H9 (cell line): ENCODE results near the gene RTTN. TPM values are rescaled to one million over a fixed set of nuclear protein-coding genes. Genes with fewer than 3 reads are reported as not detected.

Source experiments
- DNase-seq: peaks from one replicate; pipeline ENCODE4 v3.0.0-alpha.2; 2017
- H2AFZ ChIP-seq: one replicate; pipeline ENCODE4 v1.6.1; 2013; ENCODE audit warnings: mild to moderate bottlenecking, low read length, control low read depth, moderate library complexity
- H2AK5ac ChIP-seq: 2 replicates; pipeline ENCODE4 v1.6.1; 2013; ENCODE audit warnings: low read length, control low read depth, mixed read lengths; ENCODE audit not compliant: insufficient read length
- H2BK120ac ChIP-seq: one replicate; pipeline ENCODE4 v1.6.1; 2013; ENCODE audit warnings: low read depth, mild to moderate bottlenecking, low read length, control low read depth, inconsistent platforms; ENCODE audit not compliant: poor library complexity, severe bottlenecking
- H2BK12ac ChIP-seq: 2 replicates; pipeline ENCODE4 v1.6.1; 2013; ENCODE audit warnings: low read length, control low read depth, mixed read lengths, low read depth; ENCODE audit not compliant: insufficient read length
- H2BK15ac ChIP-seq: 2 replicates; pipeline ENCODE4 v1.6.1; 2013; ENCODE audit warnings: low read depth, low read length, control low read depth
- H2BK20ac ChIP-seq: one replicate; pipeline ENCODE4 v1.6.1; 2013; ENCODE audit warnings: low read depth, mild to moderate bottlenecking, low read length, control low read depth, inconsistent platforms; ENCODE audit not compliant: poor library complexity, severe bottlenecking
- H2BK5ac ChIP-seq: 2 replicates; pipeline ENCODE4 v1.6.1; 2013; ENCODE audit warnings: low read length, control low read depth, mixed read lengths; ENCODE audit not compliant: insufficient read length
- H3K14ac ChIP-seq: 2 replicates; pipeline ENCODE4 v1.6.1; 2013; ENCODE audit warnings: low read length, control low read depth; ENCODE audit not compliant: insufficient read depth
- H3K18ac ChIP-seq: 2 replicates; pipeline ENCODE4 v1.6.1; 2013; ENCODE audit warnings: low read depth, mild to moderate bottlenecking, mixed read lengths, low read length, control low read depth; ENCODE audit not compliant: insufficient read length
- H3K23ac ChIP-seq: 2 replicates; pipeline ENCODE4 v1.6.1; 2013; ENCODE audit warnings: low read length, control low read depth, mixed read lengths, low read depth; ENCODE audit not compliant: insufficient read length
- H3K23me2 ChIP-seq: 2 replicates; pipeline ENCODE4 v1.6.1; 2013; ENCODE audit warnings: low read depth, mild to moderate bottlenecking, mixed read lengths, low read length, control low read depth; ENCODE audit not compliant: insufficient read length, poor library complexity, severe bottlenecking
- H3K27ac ChIP-seq: 2 replicates; pipeline ENCODE4 v1.5.1; 2013; ENCODE audit warnings: low read length, control low read depth, mixed read lengths, low read depth; ENCODE audit not compliant: insufficient read length
- H3K27me3 ChIP-seq: 2 replicates; pipeline ENCODE4 v1.6.1; 2013; ENCODE audit warnings: low read length, control low read depth, inconsistent platforms; ENCODE audit not compliant: insufficient read depth
- H3K4ac ChIP-seq: 2 replicates; pipeline ENCODE4 v1.6.1; 2013; ENCODE audit warnings: low read depth, mild to moderate bottlenecking, control low read depth, inconsistent platforms, low read length, moderate library complexity
- H3K4me1 ChIP-seq: 2 replicates; pipeline ENCODE4 v1.6.1; 2013; ENCODE audit warnings: low read length, control low read depth, inconsistent platforms; ENCODE audit not compliant: insufficient read depth
- H3K4me2 ChIP-seq: 2 replicates; pipeline ENCODE4 v1.6.1; 2013; ENCODE audit warnings: low read length, control low read depth, mixed read lengths; ENCODE audit not compliant: insufficient read length, insufficient read depth
- H3K56ac ChIP-seq: 2 replicates; pipeline ENCODE4 v1.6.1; 2013; ENCODE audit warnings: low read depth, mild to moderate bottlenecking, mixed read lengths, low read length, control low read depth; ENCODE audit not compliant: insufficient read length
- H3K79me1 ChIP-seq: 2 replicates; pipeline ENCODE4 v1.6.1; 2013; ENCODE audit warnings: low read depth, mild to moderate bottlenecking, moderate library complexity, low read length, control low read depth, inconsistent platforms; ENCODE audit not compliant: insufficient read depth, poor library complexity, severe bottlenecking
- H3K79me2 ChIP-seq: 2 replicates; pipeline ENCODE4 v1.6.1; 2013; ENCODE audit warnings: low read length, control low read depth, inconsistent platforms; ENCODE audit not compliant: insufficient read depth
- H3K9ac ChIP-seq: 2 replicates; pipeline ENCODE4 v1.6.1; 2013; ENCODE audit warnings: low read length, control low read depth, mixed read lengths; ENCODE audit not compliant: insufficient read length; ENCODE audit errors: extremely low read depth
- H3K9me3 ChIP-seq: one replicate; pipeline ENCODE4 v1.6.1; 2013; ENCODE audit warnings: low read depth, low read length, inconsistent platforms; ENCODE audit not compliant: control insufficient read depth
- H3T11ph ChIP-seq: one replicate; pipeline ENCODE4 v1.6.1; 2013; ENCODE audit warnings: mild to moderate bottlenecking, low read length, control low read depth, inconsistent platforms
- H4K20me1 ChIP-seq: one replicate; pipeline ENCODE4 v1.6.1; 2013; ENCODE audit not compliant: control insufficient read depth, insufficient read length, insufficient read depth
- H4K5ac ChIP-seq: 2 replicates; pipeline ENCODE4 v1.6.1; 2013; ENCODE audit warnings: low read depth, mild to moderate bottlenecking, mixed read lengths, low read length, control low read depth; ENCODE audit not compliant: insufficient read length
- H4K8ac ChIP-seq: replicated peaks from 2 replicates; pipeline ENCODE4 v1.6.1; 2013; ENCODE audit warnings: low read length, control low read depth, mixed read lengths, low read depth; ENCODE audit not compliant: insufficient read length
- H4K91ac ChIP-seq: 2 replicates; pipeline ENCODE4 v1.6.1; 2013; ENCODE audit warnings: low read depth, mild to moderate bottlenecking, moderate library complexity, mixed read lengths, low read length, control low read depth; ENCODE audit not compliant: insufficient read length
- H3K27ac Mint-ChIP-seq, 3 experiments: 2 replicates in 2 of 3; 3 replicates in 1 of 3; pipeline ENCODE4 v1.8.0; 2020 to 2021; ENCODE audit warnings: mixed read lengths in 3 of 3, mild to moderate bottlenecking in 1 of 3, moderate library complexity in 1 of 3
- H3K27me3 Mint-ChIP-seq: 2 replicates; pipeline ENCODE4 v1.8.0; 2021; ENCODE audit warnings: low read depth, mild to moderate bottlenecking, moderate library complexity, mixed read lengths
- H3K36me3 Mint-ChIP-seq, 3 experiments: 2 replicates in 2 of 3; 3 replicates in 1 of 3; pipeline ENCODE4 v1.8.0; 2020 to 2021; ENCODE audit warnings: low read depth in 3 of 3, mixed read lengths in 3 of 3; ENCODE audit not compliant: insufficient read depth in 1 of 3
- H3K4me1 Mint-ChIP-seq, 2 experiments: 2 replicates each; pipeline ENCODE4 v1.8.0; 2020; ENCODE audit warnings: mixed read lengths in 2 of 2
- H3K4me3 Mint-ChIP-seq, 2 experiments: 2 replicates in 1 of 2; 3 replicates in 1 of 2; pipeline ENCODE4 v1.8.0; 2020 to 2021; ENCODE audit warnings: mild to moderate bottlenecking in 2 of 2, mixed read lengths in 2 of 2, moderate library complexity in 1 of 2
- H3K9me3 Mint-ChIP-seq, 2 experiments: 2 replicates in 1 of 2; 3 replicates in 1 of 2; pipeline ENCODE4 v1.8.0; 2020; ENCODE audit warnings: mild to moderate bottlenecking in 2 of 2, mixed read lengths in 2 of 2, moderate library complexity in 1 of 2
- WGBS: extraction: QIAGEN DNeasy Blood & Tissue Kit; methylation state at CpG from one replicate; pipeline ENCODE4 v1.1.7; 2013; ENCODE audit warnings: missing lambda C conversion rate, low lambda C conversion rate, mixed read lengths; ENCODE audit not compliant: insufficient read length; ENCODE audit errors: extremely low coverage; 5-methylcytosine and 5-hydroxymethylcytosine counted together
- total RNA-seq: library from RNA; stranded (reverse); gene quantifications from 2 replicates; pipeline ENCODE4 v1.2.1, GENCODE V29; 2021
- TF ChIP-seq, protein P1 (sequence below): fragments of 200-600 bp; sonication (generic); conservative IDR thresholded peaks from 3 replicates; pipeline ENCODE4 v1.8.0; 2021; ENCODE audit warnings: antibody characterized with exemption, mild to moderate bottlenecking

Gene RTTN
- total RNA-seq, 1 experiment from 2014 or later: 17.6 TPM

GRCh38 chr18:70021498-70021897, 184.0 kb downstream of the RTTN start:
- no peak overlapping the region for H3K4me3 Mint-ChIP-seq
- no peak overlapping the region for H3T11ph ChIP-seq
- H2AFZ ChIP-seq: no peak overlapping the region
- no peak overlapping the region for H3K23ac ChIP-seq
- H3K56ac ChIP-seq: no peak overlapping the region
- H2BK5ac ChIP-seq: no peak overlapping the region
- H3K4ac ChIP-seq: no peak overlapping the region
- H3K4me1 Mint-ChIP-seq: peaks cover 6 to 8% of the 10 kb centered on the region in 2 experiments
- H4K5ac ChIP-seq: no peak overlapping the region
- H3K4me1 ChIP-seq: no peaks in the 10 kb centered on the region
- no peak overlapping the region for H4K91ac ChIP-seq
- no peak overlapping the region for H2BK15ac ChIP-seq
- H3K27ac Mint-ChIP-seq: no peak overlapping the region
- no peak overlapping the region for H3K4me2 ChIP-seq
- no CpG with 5 or more reads among the region's 1 CpG for WGBS
- H2BK120ac ChIP-seq: no peak overlapping the region
- no peaks in the 10 kb centered on the region for H3K79me2 ChIP-seq
- H2BK12ac ChIP-seq: no peak overlapping the region
- H3K9me3 ChIP-seq: no peaks in the 10 kb centered on the region
- no peak overlapping the region for H3K27ac ChIP-seq
- no peak for DNase-seq
- H4K20me1 ChIP-seq: no peaks in the 10 kb centered on the region
- H3K27me3 Mint-ChIP-seq: no peaks in the 10 kb centered on the region
- no peaks in the 10 kb centered on the region for H3K79me1 ChIP-seq
- no peak overlapping the region for H4K8ac ChIP-seq
- H2BK20ac ChIP-seq: no peak overlapping the region
- no peaks in the 10 kb centered on the region for H3K9me3 Mint-ChIP-seq
- H3K18ac ChIP-seq: no peak overlapping the region
- no peak overlapping the region for H3K9ac ChIP-seq
- H3K14ac ChIP-seq: no peak overlapping the region
- TF ChIP-seq, protein P1, sequence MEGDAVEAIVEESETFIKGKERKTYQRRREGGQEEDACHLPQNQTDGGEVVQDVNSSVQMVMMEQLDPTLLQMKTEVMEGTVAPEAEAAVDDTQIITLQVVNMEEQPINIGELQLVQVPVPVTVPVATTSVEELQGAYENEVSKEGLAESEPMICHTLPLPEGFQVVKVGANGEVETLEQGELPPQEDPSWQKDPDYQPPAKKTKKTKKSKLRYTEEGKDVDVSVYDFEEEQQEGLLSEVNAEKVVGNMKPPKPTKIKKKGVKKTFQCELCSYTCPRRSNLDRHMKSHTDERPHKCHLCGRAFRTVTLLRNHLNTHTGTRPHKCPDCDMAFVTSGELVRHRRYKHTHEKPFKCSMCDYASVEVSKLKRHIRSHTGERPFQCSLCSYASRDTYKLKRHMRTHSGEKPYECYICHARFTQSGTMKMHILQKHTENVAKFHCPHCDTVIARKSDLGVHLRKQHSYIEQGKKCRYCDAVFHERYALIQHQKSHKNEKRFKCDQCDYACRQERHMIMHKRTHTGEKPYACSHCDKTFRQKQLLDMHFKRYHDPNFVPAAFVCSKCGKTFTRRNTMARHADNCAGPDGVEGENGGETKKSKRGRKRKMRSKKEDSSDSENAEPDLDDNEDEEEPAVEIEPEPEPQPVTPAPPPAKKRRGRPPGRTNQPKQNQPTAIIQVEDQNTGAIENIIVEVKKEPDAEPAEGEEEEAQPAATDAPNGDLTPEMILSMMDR: no peak
- peaks cover 5 to 19% (median 15%) of the 10 kb centered on the region in 3 experiments; a peak in 6 of 7 replicates for H3K36me3 Mint-ChIP-seq
- no peak overlapping the region for H2AK5ac ChIP-seq
- no peaks in the 10 kb centered on the region for H3K27me3 ChIP-seq
- H3K23me2 ChIP-seq: no peaks in the 10 kb centered on the region
